H9 (cell line): Measurements from ENCODE around the gene FLVCR1. TPM values are rescaled to one million over a fixed set of nuclear protein-coding genes. Genes with fewer than 3 reads are reported as not detected.
A peak's percentile ranks its signal among the peaks of the same experiment; 100 is the strongest.

Source experiments
- DNase-seq: peaks from one replicate; pipeline ENCODE4 v3.0.0-alpha.2; 2017
- H2AFZ ChIP-seq: one replicate; pipeline ENCODE4 v1.6.1; 2013; ENCODE audit warnings: mild to moderate bottlenecking, low read length, control low read depth, moderate library complexity
- H2AK5ac ChIP-seq: 2 replicates; pipeline ENCODE4 v1.6.1; 2013; ENCODE audit warnings: low read length, control low read depth, mixed read lengths; ENCODE audit not compliant: insufficient read length
- H2BK120ac ChIP-seq: one replicate; pipeline ENCODE4 v1.6.1; 2013; ENCODE audit warnings: low read depth, mild to moderate bottlenecking, low read length, control low read depth, inconsistent platforms; ENCODE audit not compliant: poor library complexity, severe bottlenecking
- H2BK12ac ChIP-seq: 2 replicates; pipeline ENCODE4 v1.6.1; 2013; ENCODE audit warnings: low read length, control low read depth, mixed read lengths, low read depth; ENCODE audit not compliant: insufficient read length
- H2BK15ac ChIP-seq: 2 replicates; pipeline ENCODE4 v1.6.1; 2013; ENCODE audit warnings: low read depth, low read length, control low read depth
- H2BK20ac ChIP-seq: one replicate; pipeline ENCODE4 v1.6.1; 2013; ENCODE audit warnings: low read depth, mild to moderate bottlenecking, low read length, control low read depth, inconsistent platforms; ENCODE audit not compliant: poor library complexity, severe bottlenecking
- H2BK5ac ChIP-seq: 2 replicates; pipeline ENCODE4 v1.6.1; 2013; ENCODE audit warnings: low read length, control low read depth, mixed read lengths; ENCODE audit not compliant: insufficient read length
- H3K14ac ChIP-seq: 2 replicates; pipeline ENCODE4 v1.6.1; 2013; ENCODE audit warnings: low read length, control low read depth; ENCODE audit not compliant: insufficient read depth
- H3K18ac ChIP-seq: 2 replicates; pipeline ENCODE4 v1.6.1; 2013; ENCODE audit warnings: low read depth, mild to moderate bottlenecking, mixed read lengths, low read length, control low read depth; ENCODE audit not compliant: insufficient read length
- H3K23ac ChIP-seq: 2 replicates; pipeline ENCODE4 v1.6.1; 2013; ENCODE audit warnings: low read length, control low read depth, mixed read lengths, low read depth; ENCODE audit not compliant: insufficient read length
- H3K23me2 ChIP-seq: 2 replicates; pipeline ENCODE4 v1.6.1; 2013; ENCODE audit warnings: low read depth, mild to moderate bottlenecking, mixed read lengths, low read length, control low read depth; ENCODE audit not compliant: insufficient read length, poor library complexity, severe bottlenecking
- H3K27ac ChIP-seq: 2 replicates; pipeline ENCODE4 v1.5.1; 2013; ENCODE audit warnings: low read length, control low read depth, mixed read lengths, low read depth; ENCODE audit not compliant: insufficient read length
- H3K27me3 ChIP-seq: 2 replicates; pipeline ENCODE4 v1.6.1; 2013; ENCODE audit warnings: low read length, control low read depth, inconsistent platforms; ENCODE audit not compliant: insufficient read depth
- H3K4ac ChIP-seq: 2 replicates; pipeline ENCODE4 v1.6.1; 2013; ENCODE audit warnings: low read depth, mild to moderate bottlenecking, control low read depth, inconsistent platforms, low read length, moderate library complexity
- H3K4me1 ChIP-seq: 2 replicates; pipeline ENCODE4 v1.6.1; 2013; ENCODE audit warnings: low read length, control low read depth, inconsistent platforms; ENCODE audit not compliant: insufficient read depth
- H3K4me2 ChIP-seq: 2 replicates; pipeline ENCODE4 v1.6.1; 2013; ENCODE audit warnings: low read length, control low read depth, mixed read lengths; ENCODE audit not compliant: insufficient read length, insufficient read depth
- H3K56ac ChIP-seq: 2 replicates; pipeline ENCODE4 v1.6.1; 2013; ENCODE audit warnings: low read depth, mild to moderate bottlenecking, mixed read lengths, low read length, control low read depth; ENCODE audit not compliant: insufficient read length
- H3K79me1 ChIP-seq: 2 replicates; pipeline ENCODE4 v1.6.1; 2013; ENCODE audit warnings: low read depth, mild to moderate bottlenecking, moderate library complexity, low read length, control low read depth, inconsistent platforms; ENCODE audit not compliant: insufficient read depth, poor library complexity, severe bottlenecking
- H3K79me2 ChIP-seq: 2 replicates; pipeline ENCODE4 v1.6.1; 2013; ENCODE audit warnings: low read length, control low read depth, inconsistent platforms; ENCODE audit not compliant: insufficient read depth
- H3K9ac ChIP-seq: 2 replicates; pipeline ENCODE4 v1.6.1; 2013; ENCODE audit warnings: low read length, control low read depth, mixed read lengths; ENCODE audit not compliant: insufficient read length; ENCODE audit errors: extremely low read depth
- H3K9me3 ChIP-seq: one replicate; pipeline ENCODE4 v1.6.1; 2013; ENCODE audit warnings: low read depth, low read length, inconsistent platforms; ENCODE audit not compliant: control insufficient read depth
- H3T11ph ChIP-seq: one replicate; pipeline ENCODE4 v1.6.1; 2013; ENCODE audit warnings: mild to moderate bottlenecking, low read length, control low read depth, inconsistent platforms
- H4K20me1 ChIP-seq: one replicate; pipeline ENCODE4 v1.6.1; 2013; ENCODE audit not compliant: control insufficient read depth, insufficient read length, insufficient read depth
- H4K5ac ChIP-seq: 2 replicates; pipeline ENCODE4 v1.6.1; 2013; ENCODE audit warnings: low read depth, mild to moderate bottlenecking, mixed read lengths, low read length, control low read depth; ENCODE audit not compliant: insufficient read length
- H4K8ac ChIP-seq: replicated peaks from 2 replicates; pipeline ENCODE4 v1.6.1; 2013; ENCODE audit warnings: low read length, control low read depth, mixed read lengths, low read depth; ENCODE audit not compliant: insufficient read length
- H4K91ac ChIP-seq: 2 replicates; pipeline ENCODE4 v1.6.1; 2013; ENCODE audit warnings: low read depth, mild to moderate bottlenecking, moderate library complexity, mixed read lengths, low read length, control low read depth; ENCODE audit not compliant: insufficient read length
- H3K27ac Mint-ChIP-seq, 3 experiments: 2 replicates in 2 of 3; 3 replicates in 1 of 3; pipeline ENCODE4 v1.8.0; 2020 to 2021; ENCODE audit warnings: mixed read lengths in 3 of 3, mild to moderate bottlenecking in 1 of 3, moderate library complexity in 1 of 3
- H3K27me3 Mint-ChIP-seq: 2 replicates; pipeline ENCODE4 v1.8.0; 2021; ENCODE audit warnings: low read depth, mild to moderate bottlenecking, moderate library complexity, mixed read lengths
- H3K36me3 Mint-ChIP-seq, 3 experiments: 2 replicates in 2 of 3; 3 replicates in 1 of 3; pipeline ENCODE4 v1.8.0; 2020 to 2021; ENCODE audit warnings: low read depth in 3 of 3, mixed read lengths in 3 of 3; ENCODE audit not compliant: insufficient read depth in 1 of 3
- H3K4me1 Mint-ChIP-seq, 2 experiments: 2 replicates each; pipeline ENCODE4 v1.8.0; 2020; ENCODE audit warnings: mixed read lengths in 2 of 2
- H3K4me3 Mint-ChIP-seq, 2 experiments: 2 replicates in 1 of 2; 3 replicates in 1 of 2; pipeline ENCODE4 v1.8.0; 2020 to 2021; ENCODE audit warnings: mild to moderate bottlenecking in 2 of 2, mixed read lengths in 2 of 2, moderate library complexity in 1 of 2
- H3K9me3 Mint-ChIP-seq, 2 experiments: 2 replicates in 1 of 2; 3 replicates in 1 of 2; pipeline ENCODE4 v1.8.0; 2020; ENCODE audit warnings: mild to moderate bottlenecking in 2 of 2, mixed read lengths in 2 of 2, moderate library complexity in 1 of 2
- WGBS: extraction: QIAGEN DNeasy Blood & Tissue Kit; methylation state at CpG from one replicate; pipeline ENCODE4 v1.1.7; 2013; ENCODE audit warnings: missing lambda C conversion rate, low lambda C conversion rate, mixed read lengths; ENCODE audit not compliant: insufficient read length; ENCODE audit errors: extremely low coverage; 5-methylcytosine and 5-hydroxymethylcytosine counted together
- long read RNA-seq: library from polyadenylated mRNA; unstranded; transcript quantifications from one replicate; pipeline ENCODE4 v2.0.0, GENCODE V29; 2020
- total RNA-seq: library from RNA; stranded (reverse); gene quantifications from 2 replicates; pipeline ENCODE4 v1.2.1, GENCODE V29; 2021
- TF ChIP-seq, protein P1 (sequence below): fragments of 200-600 bp; sonication (generic); conservative IDR thresholded peaks from 3 replicates; pipeline ENCODE4 v1.8.0; 2021; ENCODE audit warnings: antibody characterized with exemption, mild to moderate bottlenecking

Gene FLVCR1
- total RNA-seq = 53.6 and 55.2 TPM in 2 replicates
- long read RNA-seq, full-length matches to known transcripts = 16 of 33 reads
- long read RNA-seq, partial matches to known transcripts = 4 of 33 reads
- long read RNA-seq, other reads (novel, unspliced or antisense) = 13 of 33 reads

DNA sequence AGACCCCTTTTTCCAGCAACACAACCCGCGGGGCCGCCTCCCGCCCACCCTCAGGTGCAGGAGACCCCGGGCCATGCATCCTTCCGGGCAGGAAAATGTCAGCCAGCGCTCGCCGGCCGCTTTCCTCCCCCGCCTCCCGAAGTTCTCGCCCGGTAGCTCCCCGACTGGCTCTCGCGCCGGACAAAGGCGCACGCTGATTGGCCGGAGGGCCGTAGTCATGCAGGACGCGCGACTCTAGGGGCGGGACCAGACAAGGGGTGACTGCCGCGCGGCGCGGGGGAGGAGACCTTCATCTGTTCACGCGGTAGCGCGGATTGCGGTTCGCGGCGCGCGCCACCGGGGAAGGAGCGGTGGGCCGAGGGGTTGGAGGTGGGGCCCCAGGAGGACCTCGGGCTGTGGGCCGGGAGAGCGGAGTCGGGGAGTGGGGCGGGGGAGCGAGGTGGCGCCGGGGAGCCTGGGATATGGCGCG, at the start of gene FLVCR1:
FLVCR1 (plus strand) TSS at position 284 of the 469 bp plus-strand sequence; CDS start at position 462, 178 bp downstream.
- no peak within 1 kb of the TSS for H3K4me3 Mint-ChIP-seq
- Histone ChIP-seq H3K4me2 (peak within 1 kb of the TSS; percentile 91), H2BK120ac (no peak within 1 kb of the TSS), H3K4me1 (peaks cover 6% of the 10 kb centered on the region; the same call in 1 of the 2 replicates), H4K20me1 (peaks cover 3% of the 10 kb centered on the region), H4K5ac (no peak within 1 kb of the TSS), H2BK5ac (no peak within 1 kb of the TSS), H3K79me1 (no peaks in the 10 kb centered on the region), H3K23me2 (peaks cover 9% of the 10 kb centered on the region), H3K4ac (no peak within 1 kb of the TSS), H4K8ac (no peak within 1 kb of the TSS), H2BK15ac (no peak within 1 kb of the TSS), H2AFZ (no peak within 1 kb of the TSS), H3K14ac (peak within 1 kb of the TSS; percentile 85), H2AK5ac (no peak within 1 kb of the TSS), H4K91ac (no peak within 1 kb of the TSS), H3K9me3 (no peaks in the 10 kb centered on the region), H2BK20ac (no peak within 1 kb of the TSS), H3K18ac (peak within 1 kb of the TSS; percentile 89), H3K27ac (peak within 1 kb of the TSS; percentile 19), H2BK12ac (no peak within 1 kb of the TSS), H3T11ph (no peak within 1 kb of the TSS), H3K56ac (no peak within 1 kb of the TSS), H3K23ac (no peak within 1 kb of the TSS), H3K27me3 (no peaks in the 10 kb centered on the region), H3K79me2 (peaks cover 41% of the 10 kb centered on the region), H3K9ac (peak within 1 kb of the TSS; percentile 94)
- H3K27me3 Mint-ChIP-seq = peaks cover 9% of the 10 kb centered on the region
- H3K4me1 Mint-ChIP-seq = peaks cover 20 to 32% of the 10 kb centered on the region in 2 experiments
- DNase-seq = peak; percentile 97
- TF ChIP-seq, protein P1, sequence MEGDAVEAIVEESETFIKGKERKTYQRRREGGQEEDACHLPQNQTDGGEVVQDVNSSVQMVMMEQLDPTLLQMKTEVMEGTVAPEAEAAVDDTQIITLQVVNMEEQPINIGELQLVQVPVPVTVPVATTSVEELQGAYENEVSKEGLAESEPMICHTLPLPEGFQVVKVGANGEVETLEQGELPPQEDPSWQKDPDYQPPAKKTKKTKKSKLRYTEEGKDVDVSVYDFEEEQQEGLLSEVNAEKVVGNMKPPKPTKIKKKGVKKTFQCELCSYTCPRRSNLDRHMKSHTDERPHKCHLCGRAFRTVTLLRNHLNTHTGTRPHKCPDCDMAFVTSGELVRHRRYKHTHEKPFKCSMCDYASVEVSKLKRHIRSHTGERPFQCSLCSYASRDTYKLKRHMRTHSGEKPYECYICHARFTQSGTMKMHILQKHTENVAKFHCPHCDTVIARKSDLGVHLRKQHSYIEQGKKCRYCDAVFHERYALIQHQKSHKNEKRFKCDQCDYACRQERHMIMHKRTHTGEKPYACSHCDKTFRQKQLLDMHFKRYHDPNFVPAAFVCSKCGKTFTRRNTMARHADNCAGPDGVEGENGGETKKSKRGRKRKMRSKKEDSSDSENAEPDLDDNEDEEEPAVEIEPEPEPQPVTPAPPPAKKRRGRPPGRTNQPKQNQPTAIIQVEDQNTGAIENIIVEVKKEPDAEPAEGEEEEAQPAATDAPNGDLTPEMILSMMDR = no peak
- H3K27ac Mint-ChIP-seq = peak within 1 kb of the TSS; percentile 98 to 100 (median 99)
- H3K9me3 Mint-ChIP-seq = peaks cover 2% of the 10 kb centered on the region in 2 experiments; a peak in 2 of 5 replicates
- no CpG with 5 or more reads among the region's 54 CpGs for WGBS
- H3K36me3 Mint-ChIP-seq = peaks cover 18 to 22% (median 21%) of the 10 kb centered on the region in 3 experiments
